ENCODE data around the gene CITED2.

DNA sequence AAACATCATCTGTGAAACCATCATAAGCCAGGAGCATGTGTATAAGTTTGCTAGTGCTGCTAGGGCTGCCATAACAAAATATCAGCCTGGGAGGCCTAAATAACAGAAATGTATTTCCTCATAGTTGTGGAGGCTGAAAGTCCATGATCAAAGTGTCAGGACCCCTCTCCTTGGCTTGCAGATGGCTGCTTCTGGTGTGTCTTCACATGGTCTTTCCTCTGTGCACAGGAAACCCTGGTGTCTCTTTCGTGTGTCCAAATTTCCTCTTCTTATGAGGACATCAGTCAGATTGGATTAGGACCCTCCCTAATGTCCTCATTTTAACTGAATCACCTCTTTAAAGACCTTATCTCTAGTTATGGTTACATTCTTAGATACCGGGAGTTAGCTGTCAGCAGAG is 6.2 kb upstream of the CITED2 start:
- TF ChIP-seq EZH2 (IDR thresholded peaks at IDR 0.05) (no peak), POLR2AphosphoS5 (IDR thresholded peaks at IDR 0.05; ENCODE audit: borderline replicate concordance, low read depth, low read length) (no peak)

Data from SK-N-MC (cell line).